Gastrocnemius medialis (tissue), 4 donors: ENCODE results near the gene HINT3.

Experiments used
- POLR2A ChIP-seq, 2 donors: fragments of 450-650 bp; IDR thresholded peaks; one replicate each; pipeline ENCODE4 v1.6.1; 2017; ENCODE audit warnings: antibody characterized with exemption in 2 of 2, mild to moderate bottlenecking in 2 of 2, moderate library complexity in 2 of 2
- TF ChIP-seq, protein P1 (sequence below), 5 experiments: fragments of 450-650 bp in 3 of 5; fragments of 200-600 bp in 2 of 5; sonication (generic) in 2 of 5; IDR thresholded peaks in 4 of 5; conservative IDR thresholded peaks in 1 of 5; 1 replicate in 4 of 5; 2 replicates in 1 of 5; pipeline ENCODE4 v1.5.1; 2016 to 2019; ENCODE audit warnings: antibody characterized with exemption in 5 of 5, mild to moderate bottlenecking in 3 of 5, moderate library complexity in 3 of 5

DNA sequence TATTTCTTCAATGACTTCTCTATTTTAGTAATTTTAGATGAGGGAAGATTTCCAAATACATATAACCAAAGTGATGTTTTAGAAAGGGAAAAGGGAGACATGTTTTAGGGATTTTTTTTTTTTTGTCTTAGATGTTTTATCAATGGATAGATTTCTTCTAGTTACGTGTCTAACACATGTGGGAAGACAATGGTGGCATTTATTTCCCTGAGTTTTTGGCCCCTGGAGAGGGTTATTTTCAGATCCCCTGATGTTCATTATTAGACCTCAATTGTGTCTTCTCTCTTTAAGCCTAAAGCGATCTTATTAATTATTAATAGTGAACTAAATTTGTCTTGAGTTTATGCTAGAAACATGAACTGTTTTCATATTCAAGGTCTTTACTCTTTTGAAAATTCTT lies 60.0 kb downstream of the HINT3 start:
- TF ChIP-seq, protein P1, sequence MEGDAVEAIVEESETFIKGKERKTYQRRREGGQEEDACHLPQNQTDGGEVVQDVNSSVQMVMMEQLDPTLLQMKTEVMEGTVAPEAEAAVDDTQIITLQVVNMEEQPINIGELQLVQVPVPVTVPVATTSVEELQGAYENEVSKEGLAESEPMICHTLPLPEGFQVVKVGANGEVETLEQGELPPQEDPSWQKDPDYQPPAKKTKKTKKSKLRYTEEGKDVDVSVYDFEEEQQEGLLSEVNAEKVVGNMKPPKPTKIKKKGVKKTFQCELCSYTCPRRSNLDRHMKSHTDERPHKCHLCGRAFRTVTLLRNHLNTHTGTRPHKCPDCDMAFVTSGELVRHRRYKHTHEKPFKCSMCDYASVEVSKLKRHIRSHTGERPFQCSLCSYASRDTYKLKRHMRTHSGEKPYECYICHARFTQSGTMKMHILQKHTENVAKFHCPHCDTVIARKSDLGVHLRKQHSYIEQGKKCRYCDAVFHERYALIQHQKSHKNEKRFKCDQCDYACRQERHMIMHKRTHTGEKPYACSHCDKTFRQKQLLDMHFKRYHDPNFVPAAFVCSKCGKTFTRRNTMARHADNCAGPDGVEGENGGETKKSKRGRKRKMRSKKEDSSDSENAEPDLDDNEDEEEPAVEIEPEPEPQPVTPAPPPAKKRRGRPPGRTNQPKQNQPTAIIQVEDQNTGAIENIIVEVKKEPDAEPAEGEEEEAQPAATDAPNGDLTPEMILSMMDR (IDR thresholded peaks at IDR 0.05 in 4 of 5, conservative IDR thresholded peaks at IDR 0.05 in 1 of 5) = no peak
- TF ChIP-seq POLR2A (IDR thresholded peaks at IDR 0.05) = no peak
